T-helper 1 cell (primary cell): ENCODE results near the gene KREMEN1.

ENCODE experiments used
- DNase-seq, 5 donors: peaks; one replicate each; pipeline ENCODE4 v3.0.0-alpha.2; 2012 to 2020

KREMEN1 gene

DNA sequence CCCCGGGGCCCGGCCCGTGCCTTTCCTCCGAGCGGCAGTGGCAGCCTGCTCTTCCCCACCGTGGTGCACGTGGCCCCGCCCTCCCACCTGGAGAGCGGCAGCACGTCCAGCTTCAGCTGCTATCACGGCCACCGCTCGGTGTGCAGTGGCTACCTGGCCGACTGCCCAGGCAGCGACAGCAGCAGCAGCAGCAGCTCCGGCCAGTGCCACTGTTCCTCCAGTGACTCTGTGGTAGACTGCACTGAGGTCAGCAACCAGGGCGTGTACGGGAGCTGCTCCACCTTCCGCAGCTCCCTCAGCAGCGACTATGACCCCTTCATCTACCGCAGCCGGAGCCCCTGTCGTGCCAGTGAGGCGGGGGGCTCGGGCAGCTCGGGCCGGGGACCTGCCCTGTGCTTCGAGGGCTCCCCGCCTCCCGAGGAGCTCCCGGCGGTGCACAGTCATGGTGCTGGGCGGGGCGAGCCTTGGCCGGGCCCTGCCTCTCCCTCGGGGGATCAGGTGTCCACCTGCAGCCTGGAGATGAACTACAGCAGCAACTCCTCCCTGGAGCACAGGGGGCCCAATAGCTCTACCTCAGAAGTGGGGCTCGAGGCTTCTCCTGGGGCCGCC is 23.1 kb upstream of the KREMEN1 start:
- DNase-seq: no peak

GRCh38 chr22:29050457-29050856 is 22.4 kb upstream of the KREMEN1 start:
- no peak for DNase-seq

GRCh38 chr22:29053048-29053702 is 19.7 kb upstream of the KREMEN1 start:
- no peak for DNase-seq

- no peak for DNase-seq
Observed at GRCh38 chr22:29054251-29054767, 18.5 kb upstream of the KREMEN1 start.

DNA sequence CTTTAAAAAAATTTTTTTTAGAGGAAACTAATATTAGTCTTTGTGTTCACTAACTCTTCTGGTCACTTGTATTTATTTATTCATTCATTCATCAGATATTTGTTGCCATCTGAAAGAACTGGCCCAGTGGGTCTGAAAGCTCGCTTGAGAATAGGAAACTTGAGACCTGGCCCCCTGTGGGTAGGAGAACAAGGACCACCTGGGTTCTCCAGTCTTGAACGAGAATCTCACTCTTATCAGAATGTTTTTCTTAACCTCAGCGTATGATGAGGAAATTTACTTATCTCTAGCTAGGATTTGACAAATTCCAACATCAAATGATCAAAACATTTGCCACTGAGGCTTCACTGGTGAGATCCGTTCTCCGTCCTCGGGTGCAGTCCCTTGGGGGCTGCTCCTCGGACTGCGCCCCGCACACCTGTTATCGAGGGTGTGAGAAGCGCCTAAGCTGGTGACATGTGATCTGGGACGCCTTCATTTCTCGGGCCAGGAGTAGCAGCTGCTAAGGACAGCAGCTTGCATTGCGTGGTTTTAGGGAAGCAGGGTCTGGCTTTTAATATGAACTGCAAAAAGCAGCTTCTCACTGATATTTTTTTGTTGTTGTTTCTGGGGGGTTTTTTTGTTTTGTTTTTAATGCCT is 17.5 kb upstream of the KREMEN1 start:
- DNase-seq: no peak

DNA sequence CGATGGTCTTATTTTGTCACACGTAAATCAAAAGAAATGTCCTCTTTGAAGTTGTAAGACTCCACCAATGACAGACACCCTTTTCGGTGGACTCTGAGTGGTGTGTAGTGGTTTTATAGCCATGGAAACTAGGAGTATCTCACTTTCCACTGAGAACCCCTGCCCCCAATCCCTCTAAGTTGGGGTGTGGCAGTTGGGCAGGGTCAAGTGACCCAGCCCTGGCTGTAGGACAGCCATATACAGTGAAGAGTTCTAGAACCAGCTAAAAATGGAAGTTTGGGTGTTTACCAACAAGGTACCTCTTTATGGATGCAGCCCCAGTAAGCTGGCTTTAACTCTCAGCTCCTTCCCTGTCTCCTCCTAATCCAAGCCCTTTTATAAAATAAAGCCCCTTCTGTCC is 16.4 kb upstream of the KREMEN1 start:
- no peak for DNase-seq

DNA sequence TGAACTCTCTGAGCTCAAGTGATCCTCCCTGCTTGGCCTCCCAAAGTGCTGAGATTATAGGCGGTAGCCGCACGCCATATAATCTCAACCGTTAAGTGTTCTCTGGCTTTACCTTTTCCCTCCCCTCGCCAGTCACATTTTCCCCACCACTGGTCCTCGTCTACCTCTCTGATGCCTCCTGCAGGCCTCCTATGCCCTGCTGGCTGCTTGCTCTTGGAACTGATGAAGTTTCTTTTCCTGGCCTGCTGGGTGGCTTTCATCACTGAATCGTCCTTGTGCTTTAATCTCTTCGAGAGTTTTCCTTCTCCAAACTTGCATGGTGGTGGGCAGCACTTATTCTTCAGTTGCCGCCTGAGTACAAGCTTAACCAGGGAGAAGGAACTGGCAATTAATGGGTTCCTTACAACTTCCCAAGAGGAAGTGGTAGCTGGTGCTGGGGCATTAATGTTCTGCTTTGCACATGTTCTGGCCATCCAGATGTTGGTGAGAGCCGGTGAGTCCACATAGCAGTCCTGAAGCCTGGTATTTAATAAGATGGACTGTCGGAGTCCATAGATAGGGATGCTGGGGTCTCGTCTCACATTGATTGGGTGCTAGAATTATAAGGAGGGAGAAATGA is 12.5 kb upstream of the KREMEN1 start:
- no peak for DNase-seq

- DNase-seq: no peak
Observed at GRCh38 chr22:29060931-29061330, 11.9 kb upstream of the KREMEN1 start.

DNA sequence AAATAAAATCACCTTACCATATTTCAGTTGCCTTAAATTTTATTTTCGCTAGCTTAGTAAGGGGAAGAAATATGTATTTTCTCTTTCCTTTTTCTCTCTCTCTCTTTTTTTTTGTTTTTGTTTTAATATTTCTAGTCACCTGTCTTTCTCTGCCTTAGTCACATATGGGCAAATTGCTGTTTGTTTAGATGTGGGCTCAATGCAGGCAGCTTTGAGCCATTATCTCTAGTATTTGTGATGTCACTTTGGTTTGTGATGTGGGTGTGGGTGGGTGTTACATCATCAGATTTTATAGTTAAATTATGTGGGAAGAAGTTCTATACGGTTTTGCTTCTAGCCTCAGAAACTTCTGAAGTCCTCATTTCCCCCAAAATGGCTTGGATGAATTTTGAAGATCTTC is 11.1 kb upstream of the KREMEN1 start, which contains the start of gene C22orf31:
TSS of gene C22orf31 (minus strand) at position 59 of the 400 bp plus-strand sequence. CDS start at position 20, 39 bp downstream.
- DNase-seq: no peak

DNA sequence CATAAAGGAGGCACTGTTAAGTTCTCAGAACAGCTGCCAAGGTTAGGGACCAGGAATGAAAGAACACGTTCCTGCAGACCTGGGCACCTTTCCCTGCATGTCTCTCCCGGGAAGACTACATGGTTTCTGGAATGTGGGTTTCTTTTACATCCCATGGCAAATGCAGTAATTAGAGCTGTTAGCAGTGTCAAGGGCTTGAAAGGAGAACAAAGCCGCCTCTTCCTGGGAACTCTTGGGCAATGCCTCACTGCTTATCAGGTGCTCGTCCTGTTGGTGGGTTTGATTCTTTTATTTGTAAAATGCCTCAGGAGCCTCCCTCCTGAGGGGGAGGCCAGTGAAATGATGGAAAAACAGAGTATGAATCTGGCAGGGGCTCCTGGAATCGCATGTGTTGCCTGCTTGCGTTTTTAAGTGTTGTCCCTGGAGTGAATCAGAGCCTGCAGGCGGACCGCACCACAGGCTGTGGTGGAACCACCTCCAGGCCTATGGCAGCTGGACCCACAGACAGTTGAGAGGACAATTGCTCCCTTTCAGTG is 10.5 kb upstream of the KREMEN1 start:
- no peak for DNase-seq

DNA sequence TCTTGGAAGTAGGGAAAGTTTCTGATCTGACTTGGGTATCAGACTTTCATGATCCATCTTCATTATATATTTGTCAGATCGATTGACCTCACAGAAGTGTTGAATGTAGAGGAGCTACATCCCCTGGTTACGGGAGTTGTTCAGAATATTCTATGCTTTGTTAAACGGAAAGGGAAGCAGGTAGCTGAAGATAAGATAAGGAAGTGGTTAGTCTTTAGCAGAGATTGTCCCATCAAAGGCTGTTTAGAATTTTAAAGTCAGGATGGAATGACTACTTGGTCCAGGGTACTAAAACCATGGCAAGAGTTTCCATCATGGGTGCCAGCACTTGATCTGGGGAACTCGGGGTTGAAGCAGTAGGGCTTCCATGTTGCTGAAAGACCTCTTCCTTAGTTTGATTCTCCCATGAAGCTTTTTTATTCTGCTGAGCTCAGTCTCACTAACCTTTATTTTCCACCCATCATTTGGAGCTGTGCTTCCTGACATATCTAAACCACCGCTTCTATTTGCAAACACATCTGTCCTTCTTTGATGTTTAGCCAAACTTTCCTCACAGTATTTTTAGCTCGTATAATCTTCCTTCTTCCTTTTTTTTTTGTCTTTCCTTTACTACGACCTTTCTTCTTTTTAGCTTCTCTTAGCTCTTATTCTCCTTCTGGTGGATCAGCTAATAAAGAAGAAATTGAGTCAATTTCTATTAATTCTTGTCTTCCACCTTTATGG is 7.2 kb upstream of the KREMEN1 start:
- DNase-seq: no peak

DNA sequence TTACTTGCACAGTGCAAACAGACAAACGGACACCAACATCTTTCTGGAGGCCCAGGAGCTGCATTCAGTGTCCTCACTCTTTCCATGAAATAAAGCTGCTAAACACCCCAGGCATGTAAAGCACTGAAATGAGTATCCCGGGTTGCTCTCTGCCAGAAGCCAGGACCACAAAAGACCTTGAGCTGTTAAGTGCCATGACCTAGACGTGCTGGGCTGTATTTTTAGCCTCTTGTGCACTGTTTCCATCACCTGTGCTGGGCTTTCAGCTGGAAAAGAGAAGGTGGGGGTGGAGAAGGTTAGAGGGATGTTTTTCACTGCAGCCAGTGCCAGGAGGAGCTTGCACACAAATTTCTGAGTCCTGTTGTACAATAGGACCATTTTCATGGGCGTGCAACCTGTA is 3.4 kb upstream of the KREMEN1 start:
- DNase-seq: no peak

GRCh38 chr22:29070490-29070889 is 2.3 kb upstream of the KREMEN1 start:
- DNase-seq: no peak

DNA sequence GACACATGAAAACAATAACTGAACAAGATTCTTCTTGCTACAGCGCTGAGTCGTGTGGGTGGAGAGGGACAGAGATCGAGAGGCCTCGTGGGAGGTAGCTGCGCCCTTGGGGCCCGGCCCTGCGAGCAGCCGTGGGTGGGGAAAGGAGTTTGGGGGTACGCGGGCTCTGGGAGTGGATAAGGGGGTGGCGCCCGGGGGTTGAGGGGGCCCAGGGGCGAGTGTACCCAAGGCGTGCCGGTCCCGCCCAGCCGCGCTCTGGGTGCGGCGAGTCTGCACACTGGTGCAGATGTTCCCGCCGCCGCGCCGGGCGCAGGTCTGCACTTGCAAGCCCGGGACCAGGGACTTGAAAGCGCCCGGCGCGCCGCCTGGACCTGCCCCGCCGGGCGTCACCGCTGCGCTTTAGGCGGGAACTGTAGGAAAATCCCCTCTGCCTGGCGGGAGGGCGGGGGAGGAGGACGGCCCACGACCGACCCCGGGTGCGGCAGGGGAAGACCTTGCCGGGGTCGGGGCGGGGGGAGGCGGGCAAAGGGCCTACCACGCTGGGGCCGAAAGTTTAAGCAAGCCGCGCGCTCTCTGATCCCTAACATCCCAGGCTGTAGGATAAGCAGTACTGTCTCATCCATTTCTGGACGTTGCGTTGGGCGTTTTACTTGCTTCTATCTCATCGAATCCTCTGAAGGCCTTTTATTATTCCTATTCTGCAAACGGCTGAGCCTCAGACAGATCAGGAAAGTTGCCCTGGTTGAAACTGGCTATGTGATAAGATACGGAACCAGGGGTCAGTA is 1.4 kb upstream of the KREMEN1 start:
- DNase-seq: peak in 3 of 5 donors; percentile 18 to 31 (median 26)

DNA sequence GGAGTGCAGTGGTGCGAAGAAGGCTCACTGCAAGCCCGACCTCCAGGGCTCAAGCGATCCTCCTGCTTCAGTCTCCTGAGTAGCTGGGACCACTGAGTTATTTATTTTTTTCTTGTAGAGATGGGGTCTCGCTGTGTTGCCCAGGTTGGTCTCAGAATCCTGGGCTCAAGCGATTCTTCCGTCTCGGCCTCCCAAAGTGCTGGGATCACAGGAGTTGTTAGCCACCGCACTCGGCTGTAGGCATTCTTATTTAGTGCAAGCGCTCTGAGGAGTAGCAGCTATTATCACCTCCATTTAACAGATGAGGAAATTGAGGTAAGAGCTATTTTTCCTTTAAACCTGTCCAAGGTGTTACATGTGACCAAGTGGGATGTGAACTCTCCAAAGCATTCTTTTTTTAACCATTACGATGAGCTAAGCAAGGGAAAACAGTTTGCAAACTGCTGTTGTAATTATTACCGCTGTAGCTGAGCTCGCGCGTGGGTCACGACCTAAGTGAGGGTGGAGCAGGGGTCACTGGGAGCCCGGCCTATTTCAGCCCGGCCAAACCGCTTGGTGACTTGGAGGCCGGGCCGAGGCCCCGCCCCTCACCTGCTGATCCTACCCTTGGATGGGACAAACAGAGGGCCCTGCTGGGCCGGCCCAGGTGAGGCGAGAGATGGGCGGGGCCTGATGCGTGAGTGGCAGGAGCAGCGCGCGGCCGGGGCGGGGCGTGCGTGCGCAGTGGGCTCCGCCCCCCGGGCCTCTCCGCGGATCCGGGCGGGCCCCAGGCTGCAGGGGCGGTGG is 449 bp upstream of the KREMEN1 start:
- peak; percentile 67 to 78 (median 75) for DNase-seq

GRCh38 chr22:29073618-29074275 is 912 bp downstream of the KREMEN1 start:
- peak in 1 of 5 donors; percentile 12 for DNase-seq

DNA sequence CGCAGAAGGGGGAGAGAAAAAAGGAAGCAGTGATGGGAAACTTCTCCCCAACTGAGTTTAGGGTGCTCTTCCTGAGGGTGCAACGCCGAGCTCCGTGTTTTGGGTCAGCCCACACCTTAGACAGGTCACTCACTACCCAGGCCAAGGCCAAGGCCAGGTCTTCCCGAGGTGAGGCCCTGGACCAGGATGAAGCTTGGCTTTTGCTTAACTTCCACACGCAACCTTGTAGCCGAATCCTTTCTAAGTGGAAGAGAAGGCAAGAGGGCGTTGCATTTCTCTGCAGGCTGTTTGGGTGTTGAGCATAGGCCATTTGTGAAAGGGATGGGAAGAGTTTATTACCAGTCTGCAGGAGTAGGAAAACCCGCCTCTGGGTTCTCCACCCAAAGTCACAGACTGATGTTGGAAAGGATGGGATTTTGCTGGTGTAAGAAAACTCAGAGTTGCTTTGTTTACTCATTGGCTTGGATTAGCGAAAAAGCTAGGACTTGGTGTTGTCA is 1.5 kb downstream of the KREMEN1 start:
- no peak for DNase-seq

DNA sequence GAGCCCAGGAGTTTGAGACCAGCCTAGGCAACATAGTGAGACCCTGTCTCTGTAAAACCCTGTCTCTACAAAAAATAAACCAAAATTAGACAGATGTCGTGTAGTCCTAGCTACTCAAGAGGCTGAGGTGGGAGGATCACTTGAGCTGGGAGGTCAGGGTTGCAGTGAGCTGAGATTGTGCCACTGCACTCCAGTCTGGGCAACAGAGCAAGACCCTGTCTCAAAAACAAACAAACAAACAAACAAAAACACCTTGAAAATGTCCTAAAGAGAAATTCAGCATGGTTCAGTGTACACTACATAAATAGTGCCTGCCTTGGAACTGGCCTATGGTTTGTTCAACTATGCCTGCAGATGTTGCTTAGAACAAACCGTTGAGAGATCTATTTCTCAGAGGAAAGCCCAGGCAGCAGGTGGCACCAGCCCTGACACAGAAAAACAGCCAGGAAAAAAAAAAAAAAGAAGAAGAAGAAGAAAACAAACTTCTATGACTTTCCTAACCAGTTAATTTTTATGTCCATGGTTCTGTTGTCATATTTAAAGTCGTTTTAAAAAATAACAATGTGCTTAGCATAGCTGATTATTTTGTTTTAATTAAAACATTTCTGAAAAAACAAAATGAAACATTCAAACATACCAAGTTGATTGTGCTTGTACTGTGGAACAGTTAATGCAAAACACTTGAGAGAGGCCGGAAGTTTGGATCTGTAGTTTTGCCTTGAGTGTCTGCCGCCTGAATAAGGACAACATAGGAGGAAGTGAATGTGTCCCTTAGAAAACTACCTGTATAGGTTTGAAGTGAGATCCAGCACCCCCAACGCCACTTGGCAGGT is 5.4 kb downstream of the KREMEN1 start:
- DNase-seq: no peak

DNA sequence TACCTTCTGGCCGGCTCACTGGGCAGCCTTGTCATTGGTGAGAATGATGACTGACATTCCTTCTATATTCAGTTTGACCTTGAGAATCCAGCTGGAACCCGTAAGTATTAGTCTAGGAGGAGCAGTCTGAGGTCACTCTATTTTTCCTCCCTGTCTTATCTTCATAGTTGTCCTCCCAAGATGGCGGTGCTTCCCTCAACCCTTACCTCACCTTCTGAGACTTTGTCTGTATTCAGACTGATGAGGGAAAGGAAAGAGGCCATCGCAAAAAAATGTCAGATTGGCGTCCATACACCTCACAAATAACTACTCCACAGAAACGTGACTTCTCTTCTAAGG is 6.0 kb downstream of the KREMEN1 start:
- DNase-seq: no peak
